Fibroblast of mammary gland (primary cell): Measurements from ENCODE around the gene TARP.
"Not testable (repeated sequence)": the region's sequence is repeated elsewhere in the genome, so short reads cannot be mapped to it uniquely, and the experiment has no call there.

Experiments
- DNase-seq: peaks from one replicate; pipeline ENCODE4 v3.0.0-alpha.2; 2010; ENCODE audit warnings: low read depth
- H3K4me3 ChIP-seq: 2 replicates; pipeline ENCODE4 v1.5.1; 2011; ENCODE audit warnings: low read depth, mild to moderate bottlenecking, low read length, moderate library complexity; ENCODE audit not compliant: control insufficient read depth
- CTCF ChIP-seq: conservative IDR thresholded peaks from 2 replicates; pipeline ENCODE4 v1.5.1; 2011; ENCODE audit warnings: low read depth, low read length, inconsistent platforms; ENCODE audit not compliant: control insufficient read depth, insufficient read depth

Gene TARP

GRCh38 chr7:38262545-38262944 is 10.9 kb downstream of the TARP start:
- no peak for DNase-seq
- TF ChIP-seq CTCF, result no peak
- H3K4me3 ChIP-seq, result no peak overlapping the region

GRCh38 chr7:38262026-38262425 is 11.4 kb downstream of the TARP start:
- DNase-seq, H3K4me3 ChIP-seq: not testable (repeated sequence)

- not testable (repeated sequence) for DNase-seq, H3K4me3 ChIP-seq
Observed at GRCh38 chr7:38261601-38262000, 11.8 kb downstream of the TARP start.

GRCh38 chr7:38259157-38259556 is 14.3 kb downstream of the TARP start:
- DNase-seq, H3K4me3 ChIP-seq: not testable (repeated sequence)

- H3K4me3 ChIP-seq, result no peak overlapping the region
- TF ChIP-seq CTCF, result no peak
- no peak for DNase-seq
Observed at GRCh38 chr7:38257350-38257677, 16.1 kb downstream of the TARP start.

GRCh38 chr7:38249849-38250248 is 23.6 kb downstream of the TARP start:
- not testable (repeated sequence) for H3K4me3 ChIP-seq, DNase-seq

- no peak for TF ChIP-seq CTCF
- DNase-seq, result no peak
- H3K4me3 ChIP-seq, result no peak overlapping the region
Observed at GRCh38 chr7:38248069-38248567, 25.3 kb downstream of the TARP start.

GRCh38 chr7:38245409-38245977 is 27.9 kb downstream of the TARP start:
- no peak for DNase-seq
- TF ChIP-seq CTCF, result no peak
- no peak overlapping the region for H3K4me3 ChIP-seq

- no peak for TF ChIP-seq CTCF
- no peak for DNase-seq
Observed at GRCh38 chr7:38244516-38244915, 28.9 kb downstream of the TARP start.

GRCh38 chr7:38243345-38243744 is 30.1 kb downstream of the TARP start:
- not testable (repeated sequence) for H3K4me3 ChIP-seq, DNase-seq

More at GRCh38 chr7:38244516-38244915, 28.9 kb downstream of the TARP start:
- H3K4me3 ChIP-seq, result no peak overlapping the region
